Liver (tissue), 9 donors: ENCODE results near the gene KLF18. TPM values are rescaled to one million over a fixed set of nuclear protein-coding genes. Genes with fewer than 3 reads are reported as not detected.

Source experiments
- DNase-seq: peaks from one replicate; pipeline ENCODE4 v3.0.0-alpha.2; 2017; ENCODE audit warnings: low spot score
- H3K27ac ChIP-seq, 2 donors: one replicate each; pipeline ENCODE4 v1.7.0; 2013; ENCODE audit warnings: inconsistent platforms in 2 of 2, low read length in 2 of 2, control low read depth in 1 of 2, low read depth in 1 of 2, mild to moderate bottlenecking in 1 of 2
- H3K27me3 ChIP-seq, 4 donors: one replicate each; pipeline versions ENCODE4 v1.6.1 to v1.7.0; 2013; ENCODE audit warnings: low read length in 3 of 4, inconsistent platforms in 1 of 4, mild to moderate bottlenecking in 1 of 4, moderate library complexity in 1 of 4; ENCODE audit not compliant: control insufficient read depth in 4 of 4, insufficient read depth in 4 of 4
- H3K36me3 ChIP-seq, 4 donors: one replicate each; pipeline versions ENCODE4 v1.6.1 to v1.7.0; 2013; ENCODE audit warnings: low read length in 3 of 4, mild to moderate bottlenecking in 3 of 4, low read depth in 1 of 4, moderate library complexity in 1 of 4; ENCODE audit not compliant: control insufficient read depth in 4 of 4, insufficient read depth in 3 of 4
- H3K4me1 ChIP-seq, 4 donors: one replicate each; pipeline versions ENCODE4 v1.6.1 to v1.7.0; 2013; ENCODE audit warnings: low read length in 3 of 4, mild to moderate bottlenecking in 3 of 4, moderate library complexity in 1 of 4; ENCODE audit not compliant: control insufficient read depth in 4 of 4, insufficient read depth in 4 of 4
- H3K4me3 ChIP-seq, 3 donors: one replicate each; pipeline versions ENCODE4 v1.6.1 to v1.7.0; 2013; ENCODE audit warnings: low read length in 3 of 3, control low read depth in 1 of 3, low read depth in 1 of 3, mild to moderate bottlenecking in 1 of 3
- H3K9ac ChIP-seq, 2 donors: one replicate each; pipeline ENCODE4 v1.7.0; 2013; ENCODE audit warnings: low read length in 2 of 2, mild to moderate bottlenecking in 2 of 2, moderate library complexity in 2 of 2, control low read depth in 1 of 2, low read depth in 1 of 2
- H3K9me3 ChIP-seq, 4 donors: one replicate each; pipeline versions ENCODE4 v1.6.1 to v1.7.0; 2013; ENCODE audit warnings: low read length in 3 of 4; ENCODE audit not compliant: control insufficient read depth in 4 of 4
- ATF3 ChIP-seq: IDR thresholded peaks from 2 replicates; pipeline ENCODE4 v1.6.1; 2016; ENCODE audit warnings: antibody characterized with exemption
- CTCF ChIP-seq: fragments of 150-350 bp; IDR thresholded peaks from 2 replicates; pipeline ENCODE4 v1.5.1; 2017; ENCODE audit warnings: improper control_type of control experiment, low read depth, low read length; ENCODE audit not compliant: missing input control
- EGR1 ChIP-seq, 2 donors: IDR thresholded peaks; 2 replicates each; pipeline ENCODE4 v1.6.1; 2016 to 2018; ENCODE audit warnings: antibody characterized with exemption in 2 of 2, low read depth in 2 of 2
- GABPA ChIP-seq, 2 donors: IDR thresholded peaks in 1 of 2; conservative IDR thresholded peaks in 1 of 2; 2 replicates each; pipeline ENCODE4 v1.6.1; 2016; ENCODE audit warnings: antibody characterized with exemption in 2 of 2, mild to moderate bottlenecking in 1 of 2, moderate library complexity in 1 of 2
- HNF4A ChIP-seq, 2 donors: conservative IDR thresholded peaks; 2 replicates each; pipeline ENCODE4 v1.6.1; 2016; ENCODE audit warnings: antibody characterized with exemption in 2 of 2, mild to moderate bottlenecking in 2 of 2
- HNF4G ChIP-seq: IDR thresholded peaks from 2 replicates; pipeline ENCODE4 v1.6.1; 2016; ENCODE audit warnings: antibody characterized with exemption
- MAX ChIP-seq: IDR thresholded peaks from 2 replicates; pipeline ENCODE4 v1.6.1; 2016; ENCODE audit warnings: antibody characterized with exemption
- NR2F2 ChIP-seq: IDR thresholded peaks from 2 replicates; pipeline ENCODE4 v1.6.1; 2016; ENCODE audit warnings: antibody characterized with exemption
- RAD21 ChIP-seq, 2 donors: IDR thresholded peaks; 2 replicates each; pipeline ENCODE4 v1.6.1; 2016; ENCODE audit warnings: antibody characterized with exemption in 2 of 2, mild to moderate bottlenecking in 2 of 2
- SP1 ChIP-seq: IDR thresholded peaks from 2 replicates; pipeline ENCODE4 v1.6.1; 2018; ENCODE audit warnings: antibody characterized with exemption, mild to moderate bottlenecking
- TAF1 ChIP-seq: conservative IDR thresholded peaks from 2 replicates; pipeline ENCODE4 v1.6.1; 2016; ENCODE audit warnings: antibody characterized with exemption, mild to moderate bottlenecking
- YY1 ChIP-seq: IDR thresholded peaks from 2 replicates; pipeline ENCODE4 v1.6.1; 2016; ENCODE audit warnings: antibody characterized with exemption, mild to moderate bottlenecking
- WGBS: extraction: QIAGEN DNeasy Blood & Tissue Kit; methylation state at CpG from one replicate; pipeline ENCODE4 v1.1.7; 2013; 5-methylcytosine and 5-hydroxymethylcytosine counted together
- polyA plus RNA-seq, 2 donors: library from polyadenylated mRNA; stranded (reverse) in 1 of 2; unstranded in 1 of 2; fragments of 200-250 nt in 1 of 2; fragments of >200 nt in 1 of 2; fragmentation: Nextera tagmentation in 1 of 2; extraction: Ambion mirVana in 1 of 2; gene quantifications; one replicate each; pipeline versions ENCODE4 v1.2.1 to v1.2.3, GENCODE V29; 2013 to 2015
- total RNA-seq, 2 donors: library from RNA; depleted of rRNA; stranded (reverse); fragments of >200 nt; gene quantifications; one replicate each; pipeline ENCODE4 v1.2.3, GENCODE V29; 2014
- TF ChIP-seq, protein P1 (sequence below): IDR thresholded peaks from 2 replicates; pipeline ENCODE4 v1.6.1; 2016; ENCODE audit warnings: antibody characterized with exemption, mild to moderate bottlenecking
- TF ChIP-seq, protein P2 (sequence below): IDR thresholded peaks from 2 replicates; pipeline ENCODE4 v1.6.1; 2016; ENCODE audit warnings: antibody characterized with exemption
- donor health status: healthy.
- donor health status: healthy.
- donor health status: healthy.
- donor health status: healthy.
- donor health status: healthy.

KLF18 gene
- total and polyA plus RNA-seq, 4 donors = not detected

DNA sequence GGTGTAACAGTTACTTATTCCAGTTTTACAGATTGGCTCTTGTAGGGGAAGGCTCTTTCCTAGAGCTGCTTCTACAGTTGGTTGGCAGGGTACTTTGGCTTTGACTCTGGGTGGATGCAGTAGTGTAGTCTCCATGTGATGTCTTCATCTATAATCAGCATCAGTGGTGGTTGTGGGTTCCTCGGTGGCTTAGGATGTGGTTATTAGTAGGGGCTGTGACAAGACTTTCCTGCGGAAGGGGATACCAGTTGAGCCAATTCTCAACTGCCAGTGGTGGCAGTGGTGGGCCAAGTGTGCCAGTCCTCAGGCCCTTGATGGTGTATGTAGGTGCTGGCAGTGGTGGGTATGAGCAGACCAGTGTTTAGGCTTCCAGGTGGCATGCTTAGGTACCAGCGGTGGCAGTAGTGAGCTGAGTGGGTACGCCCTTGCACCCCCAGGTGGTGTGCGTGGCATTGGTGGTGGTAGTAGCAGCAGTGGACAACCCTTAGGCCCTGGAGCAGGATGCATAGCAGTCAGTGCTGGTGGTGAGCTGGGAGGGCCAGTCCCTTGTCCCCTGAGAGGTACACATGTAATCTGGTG is 27.2 kb upstream of the KLF18 start:
- WGBS = 84% methylated on average over 5 of the region's 5 CpGs

GRCh38 chr1:44161546-44161945 is 20.1 kb upstream of the KLF18 start:
- Histone ChIP-seq H3K9ac (no peak overlapping the region), H3K27ac (no peak overlapping the region), H3K9me3 (no peaks in the 10 kb centered on the region), H3K4me3 (no peak overlapping the region), H3K36me3 (no peaks in the 10 kb centered on the region), H3K27me3 (no peaks in the 10 kb centered on the region), H3K4me1 (no peaks in the 10 kb centered on the region)
- DNase-seq = no peak
- no peak for TF ChIP-seq GABPA (IDR thresholded peaks at IDR 0.05 in 1 of 2, conservative IDR thresholded peaks at IDR 0.05 in 1 of 2)
- no peak for TF ChIP-seq SP1
- TF ChIP-seq, protein P1, sequence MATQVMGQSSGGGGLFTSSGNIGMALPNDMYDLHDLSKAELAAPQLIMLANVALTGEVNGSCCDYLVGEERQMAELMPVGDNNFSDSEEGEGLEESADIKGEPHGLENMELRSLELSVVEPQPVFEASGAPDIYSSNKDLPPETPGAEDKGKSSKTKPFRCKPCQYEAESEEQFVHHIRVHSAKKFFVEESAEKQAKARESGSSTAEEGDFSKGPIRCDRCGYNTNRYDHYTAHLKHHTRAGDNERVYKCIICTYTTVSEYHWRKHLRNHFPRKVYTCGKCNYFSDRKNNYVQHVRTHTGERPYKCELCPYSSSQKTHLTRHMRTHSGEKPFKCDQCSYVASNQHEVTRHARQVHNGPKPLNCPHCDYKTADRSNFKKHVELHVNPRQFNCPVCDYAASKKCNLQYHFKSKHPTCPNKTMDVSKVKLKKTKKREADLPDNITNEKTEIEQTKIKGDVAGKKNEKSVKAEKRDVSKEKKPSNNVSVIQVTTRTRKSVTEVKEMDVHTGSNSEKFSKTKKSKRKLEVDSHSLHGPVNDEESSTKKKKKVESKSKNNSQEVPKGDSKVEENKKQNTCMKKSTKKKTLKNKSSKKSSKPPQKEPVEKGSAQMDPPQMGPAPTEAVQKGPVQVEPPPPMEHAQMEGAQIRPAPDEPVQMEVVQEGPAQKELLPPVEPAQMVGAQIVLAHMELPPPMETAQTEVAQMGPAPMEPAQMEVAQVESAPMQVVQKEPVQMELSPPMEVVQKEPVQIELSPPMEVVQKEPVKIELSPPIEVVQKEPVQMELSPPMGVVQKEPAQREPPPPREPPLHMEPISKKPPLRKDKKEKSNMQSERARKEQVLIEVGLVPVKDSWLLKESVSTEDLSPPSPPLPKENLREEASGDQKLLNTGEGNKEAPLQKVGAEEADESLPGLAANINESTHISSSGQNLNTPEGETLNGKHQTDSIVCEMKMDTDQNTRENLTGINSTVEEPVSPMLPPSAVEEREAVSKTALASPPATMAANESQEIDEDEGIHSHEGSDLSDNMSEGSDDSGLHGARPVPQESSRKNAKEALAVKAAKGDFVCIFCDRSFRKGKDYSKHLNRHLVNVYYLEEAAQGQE = no peak
- TF ChIP-seq HNF4G = no peak
- TF ChIP-seq RAD21 (IDR thresholded peaks at IDR 0.05) = no peak
- no peak for TF ChIP-seq TAF1
- TF ChIP-seq HNF4A (conservative IDR thresholded peaks at IDR 0.05) = no peak
- no peak for TF ChIP-seq NR2F2
- TF ChIP-seq ATF3 = no peak
- TF ChIP-seq EGR1 (IDR thresholded peaks at IDR 0.05; ENCODE audit: low read depth in 2 of 2) = no peak
- TF ChIP-seq MAX = no peak
- no peak for TF ChIP-seq CTCF

More for the DNA sequence above, 27.2 kb upstream of the KLF18 start:
- no peak overlapping the region for H3K9ac ChIP-seq
- H3K27me3 ChIP-seq = no peaks in the 10 kb centered on the region
- DNase-seq = no peak
- H3K9me3 ChIP-seq = no peaks in the 10 kb centered on the region
- no peak overlapping the region for H3K27ac ChIP-seq
- no peak overlapping the region for H3K4me3 ChIP-seq
- TF ChIP-seq YY1 (no peak), CTCF (no peak), GABPA (IDR thresholded peaks at IDR 0.05 in 1 of 2, conservative IDR thresholded peaks at IDR 0.05 in 1 of 2) (no peak), MAX (no peak), HNF4A (conservative IDR thresholded peaks at IDR 0.05) (no peak)
- TF ChIP-seq, protein P2, sequence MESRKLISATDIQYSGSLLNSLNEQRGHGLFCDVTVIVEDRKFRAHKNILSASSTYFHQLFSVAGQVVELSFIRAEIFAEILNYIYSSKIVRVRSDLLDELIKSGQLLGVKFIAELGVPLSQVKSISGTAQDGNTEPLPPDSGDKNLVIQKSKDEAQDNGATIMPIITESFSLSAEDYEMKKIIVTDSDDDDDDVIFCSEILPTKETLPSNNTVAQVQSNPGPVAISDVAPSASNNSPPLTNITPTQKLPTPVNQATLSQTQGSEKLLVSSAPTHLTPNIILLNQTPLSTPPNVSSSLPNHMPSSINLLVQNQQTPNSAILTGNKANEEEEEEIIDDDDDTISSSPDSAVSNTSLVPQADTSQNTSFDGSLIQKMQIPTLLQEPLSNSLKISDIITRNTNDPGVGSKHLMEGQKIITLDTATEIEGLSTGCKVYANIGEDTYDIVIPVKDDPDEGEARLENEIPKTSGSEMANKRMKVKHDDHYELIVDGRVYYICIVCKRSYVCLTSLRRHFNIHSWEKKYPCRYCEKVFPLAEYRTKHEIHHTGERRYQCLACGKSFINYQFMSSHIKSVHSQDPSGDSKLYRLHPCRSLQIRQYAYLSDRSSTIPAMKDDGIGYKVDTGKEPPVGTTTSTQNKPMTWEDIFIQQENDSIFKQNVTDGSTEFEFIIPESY = no peak
- no peaks in the 10 kb centered on the region for H3K4me1 ChIP-seq
- H3K36me3 ChIP-seq = no peaks in the 10 kb centered on the region
